ENCODE measurements around the gene SORBS1. TPM values are rescaled to one million over a fixed set of nuclear protein-coding genes. Genes with fewer than 3 reads are reported as not detected.

Gene SORBS1
- total RNA-seq, 2 experiments from 2014 or later, result 0.56 to 0.74 TPM

DNA sequence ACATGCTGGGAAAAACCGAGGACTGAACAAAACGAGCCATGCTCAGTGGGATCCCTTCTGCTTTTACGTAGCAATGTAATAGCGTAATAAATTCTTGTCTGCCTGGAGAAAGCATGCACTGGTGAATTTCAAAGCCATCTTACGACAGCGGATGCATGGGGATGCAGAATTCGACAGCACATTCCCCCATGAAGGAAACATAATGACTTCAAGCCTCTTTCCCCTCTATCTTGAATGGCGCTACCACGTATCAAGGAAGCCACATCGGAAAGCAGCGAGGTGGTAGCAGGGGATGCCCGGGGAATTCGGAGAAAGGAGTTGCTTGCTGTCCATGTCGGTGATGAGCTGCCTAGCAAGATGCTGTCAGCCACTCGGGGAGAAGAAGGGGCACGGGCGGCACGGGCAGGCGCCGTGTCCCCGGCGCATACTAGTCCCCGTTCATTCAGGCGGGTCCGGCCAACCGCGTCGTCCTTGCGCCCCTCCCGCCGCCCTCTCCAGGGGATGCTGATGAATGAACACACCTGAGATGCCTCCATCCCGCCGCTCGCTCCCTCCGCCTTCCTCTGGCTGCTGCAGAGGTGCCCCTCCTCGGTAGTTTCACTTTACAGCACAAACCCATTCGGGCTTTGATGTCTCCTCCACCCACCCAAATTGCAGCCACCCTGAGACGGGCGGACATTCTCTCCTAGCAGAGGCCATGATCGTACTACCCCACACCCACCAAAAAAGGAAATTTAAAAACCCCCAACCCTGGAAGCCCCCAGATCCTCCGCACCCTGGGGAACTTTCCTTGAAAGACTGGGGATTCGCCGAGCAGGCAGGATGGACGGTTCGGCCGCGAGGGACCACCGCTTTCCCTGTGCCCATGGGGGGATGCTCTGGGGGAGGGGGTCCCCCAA, 644 bp downstream of the SORBS1 start:
- peak overlapping the region; percentile 99 for H3K4me3 Mint-ChIP-seq
- H3K27ac Mint-ChIP-seq, result peak overlapping the region; percentile 92
- peaks cover 16% of the 10 kb centered on the region for H3K4me1 Mint-ChIP-seq
- no peaks in the 10 kb centered on the region for H3K36me3 Mint-ChIP-seq (ENCODE audit: low read depth)
- peak; percentile 60 for DNase-seq
- H3K9me3 Mint-ChIP-seq, result no peaks in the 10 kb centered on the region
- CTCF ChIA-PET, result no interaction called here
- H3K27me3 Mint-ChIP-seq, result peaks cover 33% of the 10 kb centered on the region
- POLR2A ChIA-PET, result no interaction called here

DNA sequence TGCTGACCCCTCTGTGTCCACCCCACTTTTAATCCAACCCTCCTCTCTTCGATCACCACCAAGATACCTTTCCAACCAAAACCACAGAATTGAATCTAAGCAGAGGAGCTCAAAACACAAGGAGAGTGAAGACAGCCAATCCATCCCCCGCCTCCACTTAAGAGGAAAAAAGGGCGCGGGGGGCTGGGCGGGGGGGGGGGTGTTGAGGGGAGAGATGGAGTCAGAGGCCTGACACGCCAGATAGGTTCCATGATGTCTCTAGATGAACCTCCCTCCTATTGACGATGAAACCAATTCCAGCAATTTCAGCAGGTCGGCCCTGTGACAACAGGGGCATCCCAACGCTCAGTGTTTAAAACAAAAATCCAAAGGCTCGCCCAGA, 1.3 kb downstream of the SORBS1 start:
- CTCF ChIA-PET, result no interaction called here

DNA sequence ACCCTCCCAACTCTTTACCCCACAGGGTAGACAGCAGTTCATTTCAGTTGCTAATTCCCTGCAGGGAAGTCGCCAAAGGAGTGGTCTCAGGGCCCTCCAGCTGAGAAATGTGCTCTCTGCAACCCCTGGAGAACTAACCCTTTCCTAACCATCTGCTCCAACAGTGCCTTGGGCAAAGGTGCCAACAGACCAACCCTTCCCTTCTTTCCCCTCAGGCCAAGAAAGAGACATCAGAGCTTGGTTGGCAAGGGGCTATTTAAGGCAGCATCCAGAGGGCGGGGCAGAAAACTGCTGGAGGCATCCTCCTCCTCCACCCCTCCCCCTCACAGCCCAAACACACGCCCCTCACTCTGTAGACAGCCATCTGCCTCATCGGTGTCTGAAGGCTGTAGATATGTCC, 1.7 kb downstream of the SORBS1 start:
- Mint-ChIP-seq H3K27ac (no peak overlapping the region), H3K36me3 (ENCODE audit: low read depth) (no peaks in the 10 kb centered on the region), H3K27me3 (peaks cover 31% of the 10 kb centered on the region), H3K4me3 (peak overlapping the region; percentile 54), H3K4me1 (peaks cover 16% of the 10 kb centered on the region), H3K9me3 (no peaks in the 10 kb centered on the region)
- DNase-seq, result no peak
- ChIA-PET POLR2A (no interaction called here), CTCF (no interaction called here)

More for the DNA sequence above, 1.3 kb downstream of the SORBS1 start:
- Mint-ChIP-seq H3K27ac (no peak overlapping the region), H3K36me3 (ENCODE audit: low read depth) (no peaks in the 10 kb centered on the region), H3K4me3 (peak overlapping the region; percentile 99), H3K27me3 (peaks cover 31% of the 10 kb centered on the region), H3K9me3 (no peaks in the 10 kb centered on the region), H3K4me1 (peaks cover 16% of the 10 kb centered on the region)
- no peak for DNase-seq
- POLR2A ChIA-PET, result no interaction called here

DNA sequence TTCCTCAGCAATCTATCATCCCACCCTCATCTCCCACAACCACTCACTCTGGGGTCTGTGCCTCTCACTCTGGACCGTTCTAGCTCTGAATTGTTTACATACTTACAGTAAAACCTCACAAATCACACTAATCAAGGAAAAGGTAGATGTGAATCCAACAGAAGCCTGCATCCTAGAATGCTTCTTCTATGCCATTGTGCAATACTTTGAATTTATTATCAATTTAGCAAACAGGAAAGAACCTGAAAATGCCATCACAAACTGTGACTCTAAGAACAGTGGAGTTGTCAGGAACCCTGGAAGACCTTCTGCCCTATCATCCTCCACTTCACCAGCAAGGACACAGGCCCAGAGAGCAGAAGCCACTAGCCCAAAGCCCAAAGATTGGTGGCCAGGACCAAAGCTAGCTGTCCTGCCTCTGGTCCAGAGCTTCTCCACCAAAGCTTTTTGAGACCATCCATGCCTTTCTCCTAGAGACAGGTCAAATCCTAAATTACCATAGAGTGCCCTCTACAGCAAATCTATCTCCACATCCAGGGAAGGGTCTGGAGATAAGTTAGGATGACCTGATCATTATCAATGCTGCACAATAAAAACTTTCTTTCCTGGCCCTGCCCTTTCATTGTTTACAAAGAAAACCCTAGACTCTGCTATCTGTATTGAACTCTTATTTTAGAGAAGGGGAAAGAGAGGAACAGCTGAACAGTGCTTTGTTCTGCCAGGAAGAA, 2.4 kb downstream of the SORBS1 start:
- Mint-ChIP-seq H3K4me3 (no peak overlapping the region), H3K9me3 (no peaks in the 10 kb centered on the region), H3K36me3 (ENCODE audit: low read depth) (no peaks in the 10 kb centered on the region), H3K27me3 (peaks cover 31% of the 10 kb centered on the region), H3K27ac (no peak overlapping the region), H3K4me1 (peaks cover 16% of the 10 kb centered on the region)
- ChIA-PET CTCF (no interaction called here), POLR2A (no interaction called here)
- no peak for DNase-seq

DNA sequence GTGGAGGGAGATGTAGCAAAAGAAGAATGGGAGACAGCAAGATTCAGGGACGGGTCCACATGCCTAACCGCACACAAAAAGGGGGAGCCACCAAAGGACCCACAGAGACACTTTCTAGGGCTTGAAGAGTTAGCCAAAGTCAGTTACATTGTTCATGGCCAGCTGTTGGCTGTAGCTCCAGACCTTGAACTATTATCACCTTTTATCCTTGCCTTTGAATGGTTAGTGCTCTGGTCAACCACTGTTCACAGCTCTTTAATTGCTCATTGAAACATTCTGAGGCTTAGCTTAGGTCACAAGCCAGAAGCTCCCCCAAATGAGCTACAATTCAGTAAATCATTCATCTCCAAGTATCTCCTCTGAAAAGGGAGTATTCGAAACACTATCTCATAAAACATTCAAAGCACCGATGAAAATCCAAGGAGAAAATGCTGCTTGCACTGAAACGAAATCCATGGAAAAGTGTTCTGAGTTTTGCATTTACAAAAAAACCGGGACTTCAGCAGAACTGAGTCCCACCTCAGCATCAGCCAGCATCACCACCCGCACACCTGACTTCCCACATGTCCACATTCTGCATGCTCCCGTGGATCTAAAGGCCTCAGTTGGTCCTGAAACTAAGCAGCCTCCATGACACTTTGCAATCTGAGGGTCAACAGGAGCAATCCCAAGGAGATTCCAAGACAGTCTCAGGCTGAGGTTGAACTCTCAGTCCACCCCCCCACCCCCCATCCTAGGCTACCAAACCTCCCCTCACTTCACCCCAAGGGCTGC, 4.0 kb downstream of the SORBS1 start:
- Mint-ChIP-seq H3K9me3 (peaks cover 2% of the 10 kb centered on the region), H3K36me3 (ENCODE audit: low read depth) (no peaks in the 10 kb centered on the region), H3K4me1 (peaks cover 16% of the 10 kb centered on the region), H3K4me3 (no peak overlapping the region), H3K27ac (no peak overlapping the region), H3K27me3 (peaks cover 31% of the 10 kb centered on the region)
- POLR2A ChIA-PET, result no interaction called here
- CTCF ChIA-PET, result interaction anchor here (1.4 kb wide), 1 partner anchor 137 kb away, joined by 5 read pairs; the partner anchor contains the start of gene TCTN3
- no peak for DNase-seq

DNA sequence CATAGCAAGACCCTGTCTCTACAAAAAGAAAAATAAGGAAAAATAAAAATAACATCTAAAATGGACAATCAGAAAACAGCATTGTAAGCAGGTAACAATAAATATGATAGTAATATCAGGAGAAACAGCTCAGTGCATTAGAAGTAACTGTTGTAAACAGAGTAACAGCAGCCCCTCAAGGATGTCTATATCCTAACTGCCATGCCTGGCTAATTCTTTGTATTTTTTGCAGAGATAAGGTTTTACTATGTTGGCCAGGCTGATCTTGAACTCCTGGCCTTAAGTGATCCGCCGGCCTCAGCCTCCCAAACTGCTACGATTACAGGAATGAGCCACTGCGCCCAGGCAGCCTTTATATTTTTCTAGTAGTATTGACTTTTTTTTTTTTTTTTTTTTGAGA, 7.5 kb downstream of the SORBS1 start:
- DNase-seq, result no peak
- Mint-ChIP-seq H3K9me3 (peaks cover 2% of the 10 kb centered on the region), H3K4me1 (no peaks in the 10 kb centered on the region), H3K4me3 (no peak overlapping the region), H3K36me3 (ENCODE audit: low read depth) (no peaks in the 10 kb centered on the region), H3K27ac (no peak overlapping the region), H3K27me3 (peaks cover 22% of the 10 kb centered on the region)
- CTCF ChIA-PET, result no interaction called here
- POLR2A ChIA-PET, result no interaction called here

DNA sequence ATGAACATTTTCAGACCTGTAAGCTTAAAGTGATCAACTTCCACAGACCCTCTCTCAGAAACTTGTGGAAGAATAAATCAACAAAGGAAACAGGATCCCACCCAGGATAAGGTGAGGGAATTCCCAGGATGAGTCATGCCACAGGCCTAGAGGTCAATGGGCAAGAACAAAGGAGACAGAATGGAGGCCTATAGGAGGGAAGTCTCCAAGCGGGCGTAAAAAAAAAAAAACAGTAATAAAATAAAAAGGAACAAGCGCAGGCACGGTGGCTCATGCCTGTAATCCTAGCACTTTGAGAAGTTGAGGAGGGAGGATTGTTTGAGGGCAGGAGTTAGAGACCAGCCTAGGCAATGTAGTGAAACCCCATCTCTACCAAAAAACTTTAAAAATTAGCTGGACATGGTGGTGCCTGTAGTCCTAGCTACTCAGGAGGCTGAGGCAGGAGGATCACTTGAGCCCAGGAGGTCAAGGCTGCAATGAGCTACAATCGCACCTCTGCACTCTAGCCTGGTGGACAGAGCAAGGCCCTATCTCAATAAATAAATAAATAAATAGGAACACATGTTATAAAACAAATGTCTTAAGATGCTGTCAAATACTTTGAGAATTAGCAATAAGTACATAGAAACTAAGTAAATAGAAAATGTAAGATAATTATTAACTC, 8.4 kb downstream of the SORBS1 start:
- H3K4me1 Mint-ChIP-seq, result no peaks in the 10 kb centered on the region
- no peaks in the 10 kb centered on the region for H3K36me3 Mint-ChIP-seq (ENCODE audit: low read depth)
- DNase-seq, result no peak
- peaks cover 14% of the 10 kb centered on the region for H3K27me3 Mint-ChIP-seq
- H3K9me3 Mint-ChIP-seq, result peaks cover 2% of the 10 kb centered on the region
- H3K4me3 Mint-ChIP-seq, result no peak overlapping the region
- no peak overlapping the region for H3K27ac Mint-ChIP-seq
- ChIA-PET CTCF (interaction anchor here (0.6 kb wide), 1 partner anchor 318 kb away, joined by 3 read pairs; no protein-coding TSS in a partner anchor), POLR2A (no interaction called here)

DNA sequence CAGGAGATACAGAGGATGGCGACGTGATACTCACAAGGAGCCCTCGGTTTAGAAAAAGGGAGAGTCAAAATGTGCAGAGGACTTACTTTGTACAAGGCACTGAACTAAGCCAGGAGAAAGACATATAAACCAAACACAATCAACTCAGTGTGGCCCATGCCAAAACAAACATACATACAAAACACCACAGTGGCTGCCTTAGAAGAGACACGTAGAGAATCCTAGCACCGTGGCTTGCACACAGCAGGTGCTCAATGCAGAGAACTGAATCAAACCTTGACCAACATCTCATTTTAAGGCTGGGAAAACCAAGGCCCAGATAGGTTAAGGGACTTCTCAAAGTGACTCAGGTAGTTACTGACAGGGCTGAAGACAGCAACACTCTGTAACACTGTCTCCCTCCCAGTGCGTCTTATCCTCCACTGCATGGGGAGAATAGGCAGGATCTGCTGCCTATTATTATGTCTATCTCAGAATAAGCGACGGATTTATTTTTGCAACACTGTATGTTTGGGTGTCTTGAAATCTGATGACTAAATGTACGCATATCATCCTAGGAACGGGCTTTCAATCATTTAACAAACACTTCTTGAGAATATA, 11.0 kb downstream of the SORBS1 start:
- no peak overlapping the region for H3K27ac Mint-ChIP-seq
- no peaks in the 10 kb centered on the region for H3K4me1 Mint-ChIP-seq
- H3K4me3 Mint-ChIP-seq, result no peak overlapping the region
- ChIA-PET CTCF (no interaction called here), POLR2A (no interaction called here)
- DNase-seq, result no peak
- peaks cover 2% of the 10 kb centered on the region for H3K9me3 Mint-ChIP-seq
- H3K36me3 Mint-ChIP-seq (ENCODE audit: low read depth), result no peaks in the 10 kb centered on the region
- peaks cover 7% of the 10 kb centered on the region for H3K27me3 Mint-ChIP-seq

DNA sequence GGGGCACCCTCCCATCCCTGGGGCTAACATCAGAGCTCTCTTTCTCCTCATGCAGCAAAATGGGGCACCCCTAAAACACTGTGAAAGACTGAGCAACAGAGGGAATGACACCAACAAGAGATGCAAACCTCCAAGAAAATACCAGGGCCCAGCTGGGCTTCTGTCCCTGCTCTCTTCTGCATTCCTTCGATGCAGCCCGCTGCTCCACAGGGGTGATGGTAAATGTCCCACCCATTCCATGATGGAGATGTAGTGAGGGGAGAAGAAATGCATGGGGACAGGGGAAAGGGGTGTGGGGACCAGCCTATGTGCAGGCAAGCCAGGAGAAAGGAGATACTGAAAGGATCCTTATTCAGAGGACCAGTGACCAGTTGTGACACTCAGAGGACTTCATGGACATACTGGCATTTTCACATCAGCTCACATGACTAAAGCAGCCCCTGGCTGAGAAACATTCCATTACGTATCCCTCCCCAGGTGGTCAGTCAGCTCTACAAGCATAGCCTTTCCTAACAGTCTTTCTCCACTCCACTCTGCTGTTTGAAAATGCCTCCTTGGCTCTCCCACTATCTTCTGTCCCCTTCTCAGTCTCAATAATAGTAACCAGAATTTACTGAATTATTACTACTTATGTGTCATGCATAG, 13.3 kb downstream of the SORBS1 start:
- Mint-ChIP-seq H3K27ac (no peak overlapping the region), H3K36me3 (ENCODE audit: low read depth) (no peaks in the 10 kb centered on the region), H3K4me3 (no peak overlapping the region), H3K9me3 (peaks cover 2% of the 10 kb centered on the region), H3K4me1 (no peaks in the 10 kb centered on the region), H3K27me3 (peaks cover 7% of the 10 kb centered on the region)
- ChIA-PET CTCF (interaction anchor here (0.6 kb wide), 1 partner anchor 100 kb away, joined by 4 read pairs; no protein-coding TSS in a partner anchor), POLR2A (no interaction called here)
- DNase-seq, result no peak

DNA sequence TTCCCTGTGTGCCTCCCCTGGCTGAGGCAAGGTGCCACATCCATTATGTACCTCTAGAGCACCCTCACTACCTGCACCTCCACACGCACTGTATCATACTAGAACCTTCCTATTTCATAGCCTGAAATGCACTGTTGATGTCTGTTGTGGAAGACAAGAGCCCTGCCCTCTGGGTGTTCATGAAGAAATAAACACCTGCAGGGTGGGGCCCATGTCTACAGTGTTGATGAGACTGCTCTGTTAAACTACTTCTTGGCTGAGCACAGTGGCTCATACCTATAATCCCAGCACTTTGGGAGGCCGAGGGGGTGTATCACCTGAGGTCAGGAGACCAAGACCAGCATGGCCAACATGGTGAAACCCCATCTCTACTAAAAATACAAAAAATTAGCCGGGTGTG, 14.0 kb downstream of the SORBS1 start:
- H3K4me3 Mint-ChIP-seq, result no peak overlapping the region
- no peaks in the 10 kb centered on the region for H3K9me3 Mint-ChIP-seq
- ChIA-PET POLR2A (no interaction called here), CTCF (no interaction called here)
- no peak overlapping the region for H3K27ac Mint-ChIP-seq
- H3K36me3 Mint-ChIP-seq (ENCODE audit: low read depth), result no peaks in the 10 kb centered on the region
- H3K27me3 Mint-ChIP-seq, result peaks cover 7% of the 10 kb centered on the region
- no peak for DNase-seq
- H3K4me1 Mint-ChIP-seq, result no peaks in the 10 kb centered on the region

DNA sequence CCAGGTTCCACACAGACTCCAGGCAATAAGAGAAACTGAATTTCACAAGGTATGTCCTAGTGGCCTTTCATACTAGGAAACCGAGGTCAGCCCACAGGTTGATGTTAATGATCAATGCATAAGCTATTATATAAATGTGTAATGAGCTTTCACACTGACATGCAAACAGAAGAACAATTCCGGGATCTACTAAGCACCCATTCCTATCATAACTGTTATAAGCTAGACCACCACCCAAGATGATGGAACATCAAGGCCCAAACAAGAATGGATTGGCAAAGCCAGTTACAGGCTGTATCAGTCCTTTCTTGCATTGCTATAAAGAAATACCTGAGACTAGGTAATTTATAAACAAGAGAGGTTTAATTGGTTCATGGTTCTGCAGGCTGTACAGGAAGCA, 15.2 kb downstream of the SORBS1 start:
- ChIA-PET POLR2A (no interaction called here), CTCF (no interaction called here)
- H3K9me3 Mint-ChIP-seq, result no peaks in the 10 kb centered on the region
- H3K27ac Mint-ChIP-seq, result no peak overlapping the region
- no peaks in the 10 kb centered on the region for H3K36me3 Mint-ChIP-seq (ENCODE audit: low read depth)
- no peak overlapping the region for H3K4me3 Mint-ChIP-seq
- no peak for DNase-seq
- peaks cover 7% of the 10 kb centered on the region for H3K27me3 Mint-ChIP-seq
- no peaks in the 10 kb centered on the region for H3K4me1 Mint-ChIP-seq

Measured in activated CD4-positive, alpha-beta T cell treated with anti-CD3 and anti-CD28 coated beads, Interleukin-2, amount 10 ng/mL, durations not matched to agents 7 days and 5 days (primary cell).